Peyer's patch (tissue), 4 donors: ENCODE data around the gene MPHOSPH6.
"Not testable (repeated sequence)": the region's sequence is repeated elsewhere in the genome, so short reads cannot be mapped to it uniquely, and the experiment has no call there.

Experiments used
- CTCF ChIP-seq, 6 experiments: fragments of 450-650 bp in 4 of 6; fragments of 200-600 bp in 2 of 6; sonication (generic) in 1 of 6; IDR thresholded peaks; one replicate each; pipeline ENCODE4 v1.5.1; 2017 to 2019; ENCODE audit warnings: antibody characterized with exemption in 6 of 6, mild to moderate bottlenecking in 3 of 6, moderate library complexity in 1 of 6
- POLR2A ChIP-seq, 2 donors: fragments of 450-650 bp; IDR thresholded peaks; one replicate each; pipeline ENCODE4 v1.5.1; 2017; ENCODE audit warnings: antibody characterized with exemption in 2 of 2, mild to moderate bottlenecking in 2 of 2, moderate library complexity in 2 of 2

- not testable (repeated sequence) for TF ChIP-seq CTCF, POLR2A (IDR thresholded peaks at IDR 0.05)
These were observed 39.3 kb upstream of the MPHOSPH6 start for GRCh38 chr16:82209314-82209713.
